ENCODE measurements around the gene ZER1. TPM values are rescaled to one million over a fixed set of nuclear protein-coding genes. Genes with fewer than 3 reads are reported as not detected.
"Not testable (repeated sequence)": the region's sequence is repeated elsewhere in the genome, so short reads cannot be mapped to it uniquely, and the experiment has no call there.

Gene ZER1
- polyA plus RNA-seq, 1 experiment = 28.0 TPM

GRCh38 chr9:128696923-128697707, 74.6 kb downstream of the ZER1 start:
- H3K27me3 ChIP-seq (ENCODE audit: control insufficient read depth, insufficient read depth, low read length) = no peaks in the 10 kb centered on the region
- ChIA-PET CTCF (no interaction called here), POLR2A (interaction anchor here (0.7 kb wide), 2 partner anchors 18 to 277 kb away, joined by 9 read pairs; partner anchors contain the start of gene CERCAM)
- no peak overlapping the region for H3K4me3 ChIP-seq (ENCODE audit: low read depth, low read length)
- H3K9me3 ChIP-seq (ENCODE audit: control insufficient read depth, insufficient read depth, low read length) = no peaks in the 10 kb centered on the region
- no peak for DNase-seq (ENCODE audit: low read depth, low spot score)
- no peak overlapping the region for H3K27ac ChIP-seq (ENCODE audit: low read depth, low read length)
- TF ChIP-seq, protein P1, sequence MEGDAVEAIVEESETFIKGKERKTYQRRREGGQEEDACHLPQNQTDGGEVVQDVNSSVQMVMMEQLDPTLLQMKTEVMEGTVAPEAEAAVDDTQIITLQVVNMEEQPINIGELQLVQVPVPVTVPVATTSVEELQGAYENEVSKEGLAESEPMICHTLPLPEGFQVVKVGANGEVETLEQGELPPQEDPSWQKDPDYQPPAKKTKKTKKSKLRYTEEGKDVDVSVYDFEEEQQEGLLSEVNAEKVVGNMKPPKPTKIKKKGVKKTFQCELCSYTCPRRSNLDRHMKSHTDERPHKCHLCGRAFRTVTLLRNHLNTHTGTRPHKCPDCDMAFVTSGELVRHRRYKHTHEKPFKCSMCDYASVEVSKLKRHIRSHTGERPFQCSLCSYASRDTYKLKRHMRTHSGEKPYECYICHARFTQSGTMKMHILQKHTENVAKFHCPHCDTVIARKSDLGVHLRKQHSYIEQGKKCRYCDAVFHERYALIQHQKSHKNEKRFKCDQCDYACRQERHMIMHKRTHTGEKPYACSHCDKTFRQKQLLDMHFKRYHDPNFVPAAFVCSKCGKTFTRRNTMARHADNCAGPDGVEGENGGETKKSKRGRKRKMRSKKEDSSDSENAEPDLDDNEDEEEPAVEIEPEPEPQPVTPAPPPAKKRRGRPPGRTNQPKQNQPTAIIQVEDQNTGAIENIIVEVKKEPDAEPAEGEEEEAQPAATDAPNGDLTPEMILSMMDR (IDR thresholded peaks at IDR 0.05; ENCODE audit: low read depth, low read length) = no peak

DNA sequence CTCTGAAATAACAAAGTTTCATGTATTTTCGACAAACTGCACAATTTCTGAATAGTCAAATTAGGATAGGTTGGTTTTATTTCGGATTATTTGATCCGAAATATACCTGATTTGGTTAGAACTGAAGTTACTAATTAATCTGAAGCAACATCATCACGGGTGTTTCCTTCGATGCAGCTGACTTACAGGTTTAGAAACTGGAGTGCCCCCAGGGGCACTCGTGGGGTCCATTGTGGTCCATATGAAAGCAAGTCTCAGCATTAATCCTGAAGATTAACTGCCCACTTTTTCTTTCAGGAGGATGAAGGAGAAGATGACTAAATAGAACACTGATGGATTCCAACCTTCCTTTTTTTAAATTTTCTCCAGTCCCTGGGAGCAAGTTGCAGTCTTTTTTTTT, 77.4 kb downstream of the ZER1 start:
- no peaks in the 10 kb centered on the region for H3K27me3 ChIP-seq (ENCODE audit: control insufficient read depth, insufficient read depth, low read length)
- no peak for DNase-seq (ENCODE audit: low read depth, low spot score)
- H3K9me3 ChIP-seq (ENCODE audit: control insufficient read depth, insufficient read depth, low read length) = no peaks in the 10 kb centered on the region
- H3K27ac ChIP-seq (ENCODE audit: low read depth, low read length) = no peak overlapping the region
- POLR2A ChIA-PET = interaction anchor here (0.7 kb wide), 2 partner anchors 53 to 132 kb away, joined by 5 to 7 read pairs; no protein-coding TSS in a partner anchor
- H3K4me3 ChIP-seq (ENCODE audit: low read depth, low read length) = no peak overlapping the region
- CTCF ChIA-PET = interaction anchor here (1.8 kb wide), 1 partner anchor 8 kb away, joined by 11 read pairs; the partner anchor contains the start of gene PKN3
- TF ChIP-seq, protein P1 (IDR thresholded peaks at IDR 0.05; ENCODE audit: low read depth, low read length) = no peak

- H3K27me3 ChIP-seq (ENCODE audit: control insufficient read depth, insufficient read depth, low read length); H3K9me3 ChIP-seq (ENCODE audit: control insufficient read depth, insufficient read depth, low read length); H3K27ac ChIP-seq (ENCODE audit: low read depth, low read length); H3K4me3 ChIP-seq (ENCODE audit: low read depth, low read length); DNase-seq (ENCODE audit: low read depth, low spot score): not testable (repeated sequence)
- CTCF ChIA-PET = interaction anchor here (1.6 to 1.8 kb wide), 2 partner anchors 8 to 234 kb away, joined by 4 to 11 read pairs; partner anchors contain the start of gene PKN3
- POLR2A ChIA-PET = interaction anchor here (0.7 kb wide), 2 partner anchors 21 to 53 kb away, joined by 3 to 5 read pairs; no protein-coding TSS in a partner anchor
Measured at GRCh38 chr9:128693738-128694137, 78.0 kb downstream of the ZER1 start.

- DNase-seq (ENCODE audit: low read depth, low spot score) = no peak
- Histone ChIP-seq H3K4me3 (ENCODE audit: low read depth, low read length) (peak overlapping the region; percentile 94), H3K9me3 (ENCODE audit: control insufficient read depth, insufficient read depth, low read length) (no peaks in the 10 kb centered on the region; the same call in 1 of the 2 replicates), H3K27ac (ENCODE audit: low read depth, low read length) (peak overlapping the region; percentile 31), H3K27me3 (ENCODE audit: control insufficient read depth, insufficient read depth, low read length) (no peaks in the 10 kb centered on the region)
- ChIA-PET CTCF (interaction anchor here (1.2 kb wide), 1 partner anchor 128 kb away, joined by 3 read pairs; the partner anchor contains the start of gene ENDOG), POLR2A (interaction anchor here (0.6 kb wide), 1 partner anchor 9 kb away, joined by 5 read pairs; no protein-coding TSS in a partner anchor)
- TF ChIP-seq, protein P1 (IDR thresholded peaks at IDR 0.05; ENCODE audit: low read depth, low read length) = no peak
Measured at GRCh38 chr9:128690684-128691034, 81.1 kb downstream of the ZER1 start.

GRCh38 chr9:128689820-128690683, 81.7 kb downstream of the ZER1 start:
- H3K4me3 ChIP-seq (ENCODE audit: low read depth, low read length) = peak overlapping the region; percentile 94
- no peaks in the 10 kb centered on the region; the same call in 1 of the 2 replicates for H3K9me3 ChIP-seq (ENCODE audit: control insufficient read depth, insufficient read depth, low read length)
- CTCF ChIA-PET = interaction anchor here (0.8 to 1.2 kb wide), 2 partner anchors 57 to 128 kb away, joined by 3 to 9 read pairs (median 4); partner anchors contain the start of gene ENDOG
- H3K27me3 ChIP-seq (ENCODE audit: control insufficient read depth, insufficient read depth, low read length) = no peaks in the 10 kb centered on the region
- DNase-seq (ENCODE audit: low read depth, low spot score) = no peak
- H3K27ac ChIP-seq (ENCODE audit: low read depth, low read length) = peak overlapping the region; percentile 31
- TF ChIP-seq, protein P1 (IDR thresholded peaks at IDR 0.05; ENCODE audit: low read depth, low read length) = no peak
- POLR2A ChIA-PET = interaction anchor here (0.6 to 1.5 kb wide), 5 partner anchors 8 to 33 kb away, joined by 3 to 11 read pairs (median 5); no protein-coding TSS in a partner anchor

Measured in AG04450 (cell line).